Measurements from ENCODE around the gene VPS33B.

VPS33B gene

GRCh38 chr15:90972133-90972532 lies 50.3 kb downstream of the VPS33B start:
- DNase-seq = no peak

- no peak for DNase-seq
Measured at GRCh38 chr15:90970274-90970673, 52.1 kb downstream of the VPS33B start.

GRCh38 chr15:90968434-90968833 lies 54.0 kb downstream of the VPS33B start:
- DNase-seq = no peak

- DNase-seq = no peak
Measured at GRCh38 chr15:90967206-90967605, 55.2 kb downstream of the VPS33B start.

- no peak for DNase-seq
Measured at GRCh38 chr15:90966262-90966661, 56.1 kb downstream of the VPS33B start.

- no peak for DNase-seq
Measured at GRCh38 chr15:90962021-90962420, 60.4 kb downstream of the VPS33B start.

GRCh38 chr15:90960298-90961091 lies 61.9 kb downstream of the VPS33B start:
- DNase-seq = no peak

GRCh38 chr15:90959894-90960293 lies 62.5 kb downstream of the VPS33B start:
- no peak for DNase-seq

- DNase-seq = no peak
Measured at GRCh38 chr15:90959028-90959595, 63.3 kb downstream of the VPS33B start.

- no peak for DNase-seq
Measured at GRCh38 chr15:90957791-90958190, 64.6 kb downstream of the VPS33B start.

GRCh38 chr15:90957031-90957790 lies 65.2 kb downstream of the VPS33B start:
- no peak for DNase-seq

GRCh38 chr15:90956274-90957030 lies 65.9 kb downstream of the VPS33B start:
- DNase-seq = peak; percentile 58

- no peak for DNase-seq
Measured at GRCh38 chr15:90955624-90956273, 66.6 kb downstream of the VPS33B start.

- peak; percentile 88 for DNase-seq
Measured at GRCh38 chr15:90954712-90955623, 67.4 kb downstream of the VPS33B start, which contains the start of gene RCCD1. RCCD1 (plus strand) TSS chr15:90954884; CDS start chr15:90956735, 1,851 bp downstream.

GRCh38 chr15:90953947-90954711 lies 68.3 kb downstream of the VPS33B start:
- no peak for DNase-seq

- DNase-seq = no peak
Measured at GRCh38 chr15:90952901-90953677, 69.3 kb downstream of the VPS33B start.

- no peak for DNase-seq
Measured at GRCh38 chr15:90950676-90951075, 71.7 kb downstream of the VPS33B start.

- DNase-seq = no peak
Measured at GRCh38 chr15:90949979-90950675, 72.3 kb downstream of the VPS33B start.

All from activated CD4-positive, CD25-positive, alpha-beta regulatory T cell treated with anti-CD3 and anti-CD28 coated beads, Interleukin-2, amount 50 U/mL, for 72 hours (primary cell).